ENCODE data around the gene GPR107.
A peak's percentile ranks its signal among the peaks of the same experiment; 100 is the strongest.
"Not testable (repeated sequence)": the region's sequence is repeated elsewhere in the genome, so short reads cannot be mapped to it uniquely, and the experiment has no call there.

GPR107 gene

GRCh38 chr9:130053504-130054324, at the start of gene GPR107:
Gene GPR107 (plus strand): TSS chr9:130053906. CDS start chr9:130053933, 27 bp downstream.
- DNase-seq (ENCODE audit: low read depth in 3 of 3), result peak; percentile 59 to 80 (median 62)

DNA sequence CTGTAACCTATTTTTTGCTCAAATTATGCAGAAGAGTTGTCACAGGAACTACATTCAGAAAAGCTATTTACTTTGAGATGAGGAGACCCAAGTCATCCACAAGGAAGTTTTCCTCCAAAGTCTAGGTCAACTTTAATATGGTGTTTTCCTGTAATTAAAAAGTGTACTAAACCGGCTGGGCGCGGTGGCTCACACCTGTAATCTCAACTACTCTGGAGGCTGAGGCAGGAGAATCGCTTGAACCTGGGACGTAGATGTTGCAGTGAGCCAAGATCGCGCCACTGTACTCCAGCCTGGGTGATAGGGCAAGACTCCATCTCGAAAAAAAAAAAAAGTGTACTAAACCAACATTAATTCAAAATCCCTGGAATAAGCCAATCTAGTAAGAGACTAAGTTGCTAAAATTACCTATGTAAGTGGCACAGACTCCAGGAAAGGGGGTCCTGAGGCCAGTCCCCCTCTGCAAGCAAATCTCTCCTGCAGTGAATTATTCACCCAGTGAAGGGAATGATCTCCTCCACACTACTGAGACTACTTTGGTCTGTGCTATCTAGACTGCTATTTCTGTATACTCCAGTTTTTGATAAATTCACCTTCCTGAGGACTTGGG, 49.7 kb upstream of the GPR107 start:
- no peak for DNase-seq (ENCODE audit: low read depth in 3 of 3)

DNA sequence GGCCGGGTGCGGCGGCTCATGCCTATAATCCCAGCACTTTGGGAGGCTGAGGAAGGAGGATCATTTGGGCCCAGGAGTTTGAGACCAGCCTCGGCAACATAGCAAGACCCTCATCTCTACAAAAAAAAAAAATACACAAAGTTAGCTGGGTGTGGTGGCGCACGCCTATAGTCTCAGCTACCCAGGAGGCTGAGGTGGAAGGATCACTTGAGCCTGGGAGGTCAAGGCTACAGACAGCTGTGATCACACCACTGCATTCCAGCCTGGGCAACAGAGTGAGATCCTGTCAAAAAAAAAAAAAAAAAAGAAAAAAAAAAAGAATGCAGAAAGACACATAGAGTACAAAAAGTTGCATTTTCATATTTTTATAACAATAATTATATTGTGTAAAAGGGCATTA, 46.8 kb upstream of the GPR107 start:
- DNase-seq (ENCODE audit: low read depth in 3 of 3), result not testable (repeated sequence)

GRCh38 chr9:130008538-130008937, 45.2 kb upstream of the GPR107 start:
- DNase-seq (ENCODE audit: low read depth in 3 of 3), result no peak

DNA sequence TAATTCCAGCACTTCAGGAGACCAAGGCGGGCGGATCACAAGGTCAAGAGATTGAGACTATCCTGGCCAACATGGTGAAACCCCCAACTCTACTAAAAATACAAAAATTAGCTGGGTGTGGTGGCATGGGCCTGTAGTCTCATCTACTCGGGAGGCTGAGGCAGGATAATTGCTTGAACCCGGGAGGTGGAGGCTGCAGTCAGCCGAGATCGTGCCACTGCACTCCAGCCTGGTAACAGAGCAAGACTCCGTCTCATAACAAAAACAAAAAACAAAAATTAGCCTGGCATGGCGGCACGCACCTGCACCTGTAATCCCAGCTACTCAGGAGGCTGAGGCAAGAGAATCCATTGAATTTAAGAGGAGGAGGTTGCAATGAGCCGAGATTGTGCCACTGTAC, 44.2 kb upstream of the GPR107 start:
- not testable (repeated sequence) for DNase-seq (ENCODE audit: low read depth in 3 of 3)

DNA sequence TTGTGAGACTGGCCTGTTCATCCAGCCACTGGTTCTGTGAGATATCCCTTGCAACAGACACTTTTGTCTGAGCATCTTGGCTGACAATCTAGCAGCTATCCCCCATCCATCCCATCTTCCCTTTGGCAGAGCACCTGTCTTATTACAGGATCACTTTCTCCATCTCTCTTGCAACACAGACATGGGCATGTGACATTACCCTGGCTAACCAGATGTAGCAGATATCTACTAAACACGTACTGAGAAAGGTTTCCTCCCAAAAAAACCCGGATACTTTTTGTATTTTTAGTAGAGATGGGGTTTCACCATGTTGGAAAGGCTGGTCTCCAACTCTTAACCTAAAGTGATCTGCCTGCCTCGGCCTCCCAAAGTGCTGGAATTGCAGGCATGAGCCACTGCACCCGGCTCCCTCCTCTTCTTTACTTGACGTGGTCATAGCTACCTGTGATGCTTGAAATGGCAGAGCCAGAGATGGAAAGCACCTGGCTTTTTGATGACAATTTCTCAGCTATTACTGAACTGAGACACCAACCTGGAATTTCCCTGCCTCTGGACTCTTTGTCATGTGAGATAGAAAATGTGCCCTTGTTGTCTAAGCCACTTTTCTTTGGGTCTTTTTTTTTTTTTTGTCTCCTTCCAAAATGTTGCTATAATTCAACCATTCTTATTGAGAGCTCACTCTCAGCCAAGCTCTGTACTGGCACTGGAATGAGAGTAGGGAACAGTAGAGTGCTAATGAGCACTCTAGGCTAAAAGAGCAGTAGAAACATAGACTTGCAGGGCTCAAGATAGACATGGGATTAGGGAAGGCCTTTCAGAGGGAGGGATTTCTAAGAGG, 43.3 kb upstream of the GPR107 start:
- peak in 1 of 3 experiments; percentile 23 for DNase-seq (ENCODE audit: low read depth in 3 of 3)

DNA sequence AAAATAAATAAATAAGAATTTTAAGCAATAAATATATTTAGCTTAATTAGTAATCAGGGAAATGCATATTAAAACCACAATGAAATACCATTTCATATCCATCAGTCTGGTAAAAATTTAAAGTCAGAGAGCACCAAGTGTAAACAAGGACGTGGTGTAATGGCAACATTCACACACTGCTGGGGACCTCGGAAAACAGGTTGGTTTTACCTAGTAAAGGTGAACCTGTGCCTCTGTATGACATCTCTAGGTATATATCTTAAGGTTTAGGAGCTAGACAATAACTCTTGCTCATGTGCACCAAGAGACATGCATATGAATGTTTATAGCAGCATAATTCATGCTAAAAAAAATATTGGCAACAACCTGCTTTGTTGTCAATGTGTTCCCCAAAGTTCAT, 40.4 kb upstream of the GPR107 start:
- no peak for DNase-seq (ENCODE audit: low read depth in 3 of 3)

DNA sequence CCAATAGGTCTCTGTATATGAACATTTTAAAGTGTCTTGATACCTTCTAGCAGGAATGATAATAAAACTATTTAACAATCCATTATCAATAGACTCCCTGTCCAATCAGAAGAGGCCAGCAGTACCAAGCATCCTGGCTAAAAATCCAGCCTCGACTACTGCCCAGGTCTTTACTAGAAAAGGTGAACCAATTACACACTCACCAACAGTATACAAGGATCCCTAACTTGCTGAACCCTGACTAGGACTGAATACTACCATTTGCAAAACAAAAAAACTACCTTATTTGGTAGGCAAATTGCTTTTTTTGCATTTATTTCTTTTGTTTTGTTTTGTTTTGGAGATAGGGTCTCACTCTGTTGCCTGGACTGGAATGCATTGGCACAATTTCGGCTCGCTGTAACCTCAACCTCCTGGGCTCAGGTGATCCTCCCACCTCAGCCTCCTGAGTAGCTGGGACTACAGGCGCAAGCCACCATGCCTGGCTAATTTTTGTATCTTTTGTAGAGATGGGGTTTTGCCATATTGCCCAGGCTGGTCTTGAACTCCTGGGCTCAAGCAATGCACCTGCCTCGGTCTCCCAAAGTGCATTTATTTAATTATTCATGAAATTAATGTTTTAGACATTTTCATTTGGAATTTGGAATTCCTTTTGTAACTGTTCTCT, 38.2 kb upstream of the GPR107 start:
- no peak for DNase-seq (ENCODE audit: low read depth in 3 of 3)

DNA sequence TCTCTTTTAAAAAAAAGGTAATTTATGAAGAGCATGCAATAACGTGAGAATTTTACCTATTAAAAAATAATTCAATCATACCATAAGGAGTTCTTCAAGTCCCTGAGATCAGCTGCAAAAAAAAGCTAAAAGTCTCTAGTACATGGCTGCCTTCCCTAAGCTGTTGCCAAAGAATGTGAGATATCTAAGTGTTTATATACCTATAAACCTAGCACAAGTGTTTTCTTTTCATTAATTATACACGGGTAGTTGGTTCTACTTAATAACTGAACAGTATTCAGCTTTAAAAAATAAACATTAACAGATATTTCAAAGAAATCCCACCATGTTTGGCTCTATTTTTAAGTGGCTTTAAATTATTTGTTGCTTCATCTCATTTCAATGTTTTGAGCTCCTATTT, 36.6 kb upstream of the GPR107 start:
- no peak for DNase-seq (ENCODE audit: low read depth in 3 of 3)

- DNase-seq (ENCODE audit: low read depth in 3 of 3), result not testable (repeated sequence)
Measured at GRCh38 chr9:130017510-130017909, 36.2 kb upstream of the GPR107 start.

GRCh38 chr9:130018265-130018664, 35.4 kb upstream of the GPR107 start:
- no peak for DNase-seq (ENCODE audit: low read depth in 3 of 3)

GRCh38 chr9:130020618-130021017, 33.1 kb upstream of the GPR107 start:
- DNase-seq (ENCODE audit: low read depth in 3 of 3), result no peak

GRCh38 chr9:130021123-130021522, 32.6 kb upstream of the GPR107 start:
- no peak for DNase-seq (ENCODE audit: low read depth in 3 of 3)

DNA sequence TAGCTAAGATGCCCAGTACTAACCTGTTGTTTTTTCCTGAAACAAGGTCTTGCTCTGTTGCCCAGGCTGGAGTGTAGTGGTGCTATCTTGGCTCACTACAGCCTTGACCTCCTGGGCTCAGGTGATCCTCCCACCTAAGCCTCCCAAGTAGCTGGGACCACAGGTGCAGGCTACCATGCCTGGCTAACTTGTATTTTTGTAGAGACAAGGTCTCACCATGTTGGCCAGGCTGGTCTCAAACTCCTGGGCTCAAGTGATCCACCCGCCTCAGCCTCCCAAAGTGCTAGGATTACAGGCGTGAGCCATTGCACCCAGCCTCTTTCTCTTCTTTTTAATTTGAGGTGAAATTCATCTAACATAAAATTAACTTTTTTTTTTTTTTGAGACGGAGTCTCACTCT, 31.9 kb upstream of the GPR107 start:
- DNase-seq (ENCODE audit: low read depth in 3 of 3), result not testable (repeated sequence)

DNA sequence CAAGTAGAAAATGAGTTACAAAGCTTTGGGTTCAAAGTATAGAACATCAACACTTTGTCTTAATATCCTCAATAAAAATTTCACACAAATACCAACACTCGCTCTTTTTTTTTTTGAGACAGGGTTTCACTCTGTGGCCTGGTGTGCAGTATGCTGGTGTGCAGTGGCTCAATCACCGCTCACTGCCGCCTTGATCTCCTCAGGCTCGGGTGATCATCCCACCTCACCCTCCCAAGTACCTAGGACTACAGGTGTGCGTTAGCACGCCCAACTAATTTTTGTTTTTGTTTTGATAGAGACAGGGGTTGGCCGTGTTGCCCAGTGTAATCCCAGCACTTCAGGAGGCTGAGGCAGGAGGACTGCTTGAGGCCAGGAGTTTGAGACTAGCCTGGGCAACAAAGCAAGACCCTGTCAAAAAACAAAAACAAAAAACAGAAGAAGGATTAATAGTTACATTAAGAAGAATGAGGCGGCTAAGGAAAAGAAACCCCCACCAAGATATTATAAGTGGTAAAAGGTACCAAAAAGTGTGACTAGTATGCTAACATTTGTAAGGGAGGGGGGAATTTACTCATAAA, 31.1 kb upstream of the GPR107 start:
- DNase-seq (ENCODE audit: low read depth in 3 of 3), result no peak

DNA sequence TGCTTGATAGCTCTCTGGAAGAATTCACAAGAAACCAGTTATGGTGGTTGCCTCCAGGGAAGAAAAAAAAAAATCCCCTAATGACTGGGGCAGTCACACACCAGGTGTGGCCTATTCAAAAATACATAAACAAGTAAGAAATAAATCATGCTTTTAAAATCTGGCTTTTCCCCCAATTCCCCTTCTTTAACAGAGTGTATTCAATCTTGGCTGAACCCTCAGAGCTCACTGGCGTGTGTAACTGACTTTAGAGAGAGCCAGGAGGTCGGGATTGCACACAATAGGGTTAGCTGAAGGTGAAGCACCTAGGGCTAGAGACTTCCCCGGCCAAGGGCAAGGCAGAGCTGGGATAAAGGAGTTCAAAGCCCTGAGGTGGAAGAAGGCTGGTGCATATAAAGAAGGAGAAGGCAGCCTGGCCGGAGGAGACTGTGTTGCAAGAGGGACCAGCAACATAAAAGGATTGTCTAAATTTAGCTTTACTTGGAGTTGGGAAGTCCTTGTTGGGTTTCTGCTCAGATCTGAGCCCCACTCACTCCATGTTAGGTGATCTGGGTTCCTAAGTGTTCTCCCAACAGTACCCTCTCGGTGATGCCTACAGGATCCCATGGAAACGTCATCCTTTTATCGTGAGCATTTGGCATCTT, 30.4 kb upstream of the GPR107 start:
- DNase-seq (ENCODE audit: low read depth in 3 of 3), result no peak

GRCh38 chr9:130023994-130024596, 29.6 kb upstream of the GPR107 start:
- no peak for DNase-seq (ENCODE audit: low read depth in 3 of 3)

DNA sequence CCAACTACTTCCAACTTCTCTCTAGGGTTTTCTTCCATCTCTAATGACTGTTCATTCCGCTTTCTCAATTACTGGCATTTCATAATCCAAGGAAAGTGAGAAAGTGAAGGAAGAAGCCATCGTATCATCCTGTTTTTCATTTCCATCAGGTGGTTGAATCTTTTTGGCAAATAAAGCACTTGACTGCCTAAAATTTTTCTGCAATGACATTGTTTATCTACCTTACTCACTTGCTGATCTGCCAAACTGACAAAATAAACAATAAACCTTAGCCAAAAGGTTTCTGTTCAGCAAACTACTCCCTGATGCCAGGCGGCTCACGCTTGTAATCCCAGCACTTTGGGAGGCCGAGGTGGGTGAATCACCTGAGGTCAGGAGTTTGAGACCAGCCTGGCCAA, 29.1 kb upstream of the GPR107 start:
- DNase-seq (ENCODE audit: low read depth in 3 of 3), result no peak

GRCh38 chr9:130026583-130027340, 26.9 kb upstream of the GPR107 start:
- no peak for DNase-seq (ENCODE audit: low read depth in 3 of 3)

All from stimulated activated CD4-positive, alpha-beta T cell treated with anti-CD3 and anti-CD28 coated beads, TNF-alpha, amount 100 ng/mL, for 24 hours (primary cell).